HEK293T (cell line): ENCODE data around the gene PKD2L2.

Experiments used
- BHLHE40 ChIP-seq: fragments of 450-650 bp; IDR thresholded peaks from 2 replicates; pipeline ENCODE4 v1.6.1; 2016; ENCODE audit warnings: mild to moderate bottlenecking, moderate library complexity, borderline replicate concordance
- LEF1 ChIP-seq: fragments of 450-650 bp; IDR thresholded peaks from 2 replicates; pipeline ENCODE4 v1.6.1; 2017; ENCODE audit warnings: mild to moderate bottlenecking, borderline replicate concordance
- TARDBP ChIP-seq: fragments of 450-650 bp; IDR thresholded peaks from 2 replicates; pipeline ENCODE4 v1.6.1; 2016

DNA sequence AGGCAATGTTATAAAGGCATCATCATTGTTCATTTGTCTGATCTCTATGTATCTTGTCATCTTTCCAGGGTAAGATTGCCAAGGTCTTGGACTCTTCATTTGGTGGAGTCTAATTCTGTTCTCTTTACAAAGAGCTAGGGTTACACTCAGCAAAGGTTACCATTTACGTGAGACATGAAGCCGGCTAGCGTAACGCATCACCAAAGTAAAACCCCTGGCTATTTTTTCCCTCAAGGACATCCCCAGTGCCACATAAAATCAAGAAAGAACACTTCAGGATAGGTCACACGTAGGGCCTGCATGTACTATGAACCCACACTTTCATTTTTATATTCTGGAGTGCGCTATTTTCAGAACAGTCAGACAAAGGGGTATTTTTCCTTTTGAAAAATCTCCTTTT lies 41.6 kb upstream of the PKD2L2 start:
- TF ChIP-seq TARDBP (no peak), LEF1 (no peak), BHLHE40 (no peak)
